A673 (cell line): Measurements from ENCODE around the gene GAK.

Experiments
- CTCF ChIP-seq: fragments of 300-800, 200-600 bp; sonication (generic); conservative IDR thresholded peaks from 2 replicates; pipeline ENCODE4 v1.5.1; 2017; ENCODE audit warnings: low read depth, mild to moderate bottlenecking, antibody characterized with exemption, low read length, moderate library complexity, mixed read lengths
- EZH2 ChIP-seq: fragments of 200-600 bp; sonication (generic); IDR thresholded peaks from 2 replicates; pipeline ENCODE4 v1.6.1; 2017; ENCODE audit warnings: borderline replicate concordance, low read depth, mild to moderate bottlenecking, mixed read lengths, antibody characterized with exemption, low read length; ENCODE audit not compliant: poor library complexity, severe bottlenecking

- TF ChIP-seq EZH2 (no peak), CTCF (no peak)
Observed at GRCh38 chr4:867526-868250, 64.4 kb downstream of the GAK start.
